DND-41 (cell line): Measurements from ENCODE around the gene SQSTM1.

Experiments
- EZH2 ChIP-seq: IDR thresholded peaks from 3 replicates; pipeline ENCODE4 v1.6.1; 2012; ENCODE audit warnings: borderline replicate concordance, low read depth, mild to moderate bottlenecking, moderate library complexity, low read length, inconsistent platforms; ENCODE audit not compliant: severe bottlenecking
- TF ChIP-seq, protein P1 (sequence below): IDR thresholded peaks from 2 replicates; pipeline ENCODE4 v1.5.1; 2012; ENCODE audit warnings: borderline replicate concordance, low read length, moderate library complexity, mild to moderate bottlenecking; ENCODE audit not compliant: poor library complexity, severe bottlenecking; ENCODE audit errors: extremely low read depth

DNA sequence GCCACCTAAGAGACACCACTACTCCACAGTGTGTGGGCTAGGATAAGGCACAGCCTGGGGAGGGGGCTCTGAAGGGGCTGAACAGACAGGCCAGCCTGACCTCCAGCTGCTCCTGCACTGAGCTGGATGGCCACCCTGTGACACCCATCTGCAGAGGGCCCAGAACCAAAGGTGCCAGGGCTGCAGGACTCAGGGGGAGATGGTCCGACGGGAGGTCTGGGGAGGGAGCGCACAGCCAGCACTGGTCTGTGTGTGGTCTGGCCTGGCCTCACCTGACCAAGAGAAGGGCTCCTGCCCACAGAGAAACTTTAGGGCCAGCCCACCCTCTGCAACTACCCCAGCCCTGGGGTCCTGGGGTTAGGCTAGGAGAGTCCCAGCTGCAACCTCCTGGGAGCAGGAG, 26.1 kb upstream of the SQSTM1 start:
- TF ChIP-seq, protein P1, sequence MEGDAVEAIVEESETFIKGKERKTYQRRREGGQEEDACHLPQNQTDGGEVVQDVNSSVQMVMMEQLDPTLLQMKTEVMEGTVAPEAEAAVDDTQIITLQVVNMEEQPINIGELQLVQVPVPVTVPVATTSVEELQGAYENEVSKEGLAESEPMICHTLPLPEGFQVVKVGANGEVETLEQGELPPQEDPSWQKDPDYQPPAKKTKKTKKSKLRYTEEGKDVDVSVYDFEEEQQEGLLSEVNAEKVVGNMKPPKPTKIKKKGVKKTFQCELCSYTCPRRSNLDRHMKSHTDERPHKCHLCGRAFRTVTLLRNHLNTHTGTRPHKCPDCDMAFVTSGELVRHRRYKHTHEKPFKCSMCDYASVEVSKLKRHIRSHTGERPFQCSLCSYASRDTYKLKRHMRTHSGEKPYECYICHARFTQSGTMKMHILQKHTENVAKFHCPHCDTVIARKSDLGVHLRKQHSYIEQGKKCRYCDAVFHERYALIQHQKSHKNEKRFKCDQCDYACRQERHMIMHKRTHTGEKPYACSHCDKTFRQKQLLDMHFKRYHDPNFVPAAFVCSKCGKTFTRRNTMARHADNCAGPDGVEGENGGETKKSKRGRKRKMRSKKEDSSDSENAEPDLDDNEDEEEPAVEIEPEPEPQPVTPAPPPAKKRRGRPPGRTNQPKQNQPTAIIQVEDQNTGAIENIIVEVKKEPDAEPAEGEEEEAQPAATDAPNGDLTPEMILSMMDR = no peak
- TF ChIP-seq EZH2 = no peak
